B cell (primary cell): ENCODE results near the gene COL28A1. TPM values are rescaled to one million over a fixed set of nuclear protein-coding genes. Genes with fewer than 3 reads are reported as not detected.

ENCODE experiments used
- ATAC-seq: fragments of 200-7000 bp; cut with Tn5 transposase; one replicate; pipeline ENCODE4 v1.10.0; 2021; ENCODE audit warnings: low read depth, mild to moderate bottlenecking, moderate number of reproducible peaks, moderate library complexity
- CTCF ChIA-PET: fragments of 350-600 bp; sonication (Branson Sonifier 250); formaldehyde crosslinking; loops from one replicate; lab custom pipeline; 2021; ENCODE audit warnings: antibody characterized with exemption, inconsistent platforms; lab: Charles Lee
- POLR2A ChIA-PET: fragments of 350-600 bp; sonication (Branson Sonifier 250); formaldehyde crosslinking; loops from one replicate; lab custom pipeline; 2021; ENCODE audit warnings: antibody characterized with exemption; lab: Charles Lee
- DNase-seq: peaks from one replicate; pipeline ENCODE4 v3.0.0; 2013
- H2AFZ ChIP-seq: 2 replicates; pipeline ENCODE4 v1.6.1; 2012; ENCODE audit warnings: mild to moderate bottlenecking, low read depth, low read length; ENCODE audit not compliant: insufficient read depth, poor library complexity, severe bottlenecking
- H3K27ac ChIP-seq, 2 donors: 1 replicate in 1 of 2; 2 replicates in 1 of 2; pipeline ENCODE4 v1.5.1; 2012 to 2013; ENCODE audit warnings: low read length in 2 of 2, mild to moderate bottlenecking in 2 of 2, moderate library complexity in 1 of 2
- H3K27me3 ChIP-seq, 4 experiments: fragments of 200-600 bp in 1 of 4; sonication (generic) in 1 of 4; replicated peaks in 1 of 4; 1 replicate in 2 of 4; 2 replicates in 2 of 4; pipeline versions ENCODE4 v1.6.1 to v1.7.0; 2013 to 2016; ENCODE audit warnings: low read length in 3 of 4, mild to moderate bottlenecking in 2 of 4, mixed read lengths in 1 of 4, moderate library complexity in 1 of 4; ENCODE audit not compliant: insufficient read depth in 4 of 4, control insufficient read depth in 3 of 4; ENCODE audit errors: control extremely low read depth in 1 of 4
- H3K36me3 ChIP-seq, 2 experiments: replicated peaks in 1 of 2; 1 replicate in 1 of 2; 2 replicates in 1 of 2; pipeline versions ENCODE4 v1.6.1 to v1.7.1; 2013; ENCODE audit warnings: low read length in 1 of 2; ENCODE audit not compliant: insufficient read depth in 2 of 2, control insufficient read depth in 1 of 2; ENCODE audit errors: control extremely low read depth in 1 of 2, extremely low read depth in 1 of 2
- H3K4me1 ChIP-seq, 2 donors: fragments of 200-600 bp in 1 of 2; sonication (generic) in 1 of 2; 1 replicate in 1 of 2; 2 replicates in 1 of 2; pipeline versions ENCODE4 v1.5.1 to v1.6.1; 2013 to 2017; ENCODE audit warnings: low read length in 2 of 2; ENCODE audit not compliant: control insufficient read depth in 2 of 2, insufficient read depth in 2 of 2
- H3K4me2 ChIP-seq: replicated peaks from 2 replicates; pipeline ENCODE3; 2012; ENCODE audit warnings: mild to moderate bottlenecking, low read depth, low read length; ENCODE audit not compliant: poor library complexity, severe bottlenecking
- H3K4me3 ChIP-seq, 5 experiments: fragments of 200-600 bp in 1 of 5; sonication (generic) in 1 of 5; 1 replicate in 3 of 5; 2 replicates in 2 of 5; pipeline versions ENCODE4 v1.5.1 to v1.7.0; 2011 to 2016; ENCODE audit warnings: low read length in 4 of 5, mild to moderate bottlenecking in 4 of 5, low read depth in 2 of 5, control low read depth in 1 of 5, moderate library complexity in 1 of 5; ENCODE audit not compliant: insufficient read depth in 1 of 5; ENCODE audit errors: control extremely low read depth in 1 of 5, extremely low read depth in 1 of 5
- H3K79me2 ChIP-seq: fragments of 200-600 bp; sonication (generic); one replicate; pipeline ENCODE4 v1.6.0; 2016; ENCODE audit warnings: low read length; ENCODE audit not compliant: control insufficient read depth, insufficient read depth
- H3K9ac ChIP-seq: fragments of 200-600 bp; sonication (generic); 2 replicates; pipeline ENCODE4 v1.6.1; 2017; ENCODE audit warnings: mild to moderate bottlenecking, low read length, moderate library complexity
- H3K9me3 ChIP-seq, 3 donors: one replicate each; pipeline versions ENCODE4 v1.6.1 to v1.7.1; 2013; ENCODE audit warnings: low read length in 2 of 3; ENCODE audit not compliant: control insufficient read depth in 2 of 3, insufficient read depth in 1 of 3; ENCODE audit errors: control extremely low read depth in 1 of 3
- H4K20me1 ChIP-seq: 2 replicates; pipeline ENCODE4 v1.6.0; 2012; ENCODE audit warnings: mild to moderate bottlenecking, low read length; ENCODE audit not compliant: insufficient read depth, control insufficient read depth, poor library complexity, severe bottlenecking
- H3K27ac Mint-ChIP-seq: one replicate; pipeline ENCODE4 v1.8.0; 2021; ENCODE audit warnings: mixed read lengths
- H3K27me3 Mint-ChIP-seq: one replicate; pipeline ENCODE4 v1.8.0; 2021; ENCODE audit warnings: mixed read lengths
- H3K4me1 Mint-ChIP-seq: one replicate; pipeline ENCODE4 v1.8.0; 2021; ENCODE audit warnings: mixed read lengths
- H3K4me3 Mint-ChIP-seq: one replicate; pipeline ENCODE4 v1.8.0; 2021; ENCODE audit warnings: mixed read lengths
- H3K9me3 Mint-ChIP-seq: one replicate; pipeline ENCODE4 v1.8.0; 2022; ENCODE audit warnings: mixed read lengths; ENCODE audit not compliant: insufficient read depth
- EZH2 ChIP-seq: IDR thresholded peaks from 2 replicates; pipeline ENCODE4 v1.6.1; 2012; ENCODE audit warnings: borderline replicate concordance, low read depth, mild to moderate bottlenecking, moderate library complexity, low read length; ENCODE audit not compliant: insufficient read depth, poor library complexity, severe bottlenecking
- WGBS: methylation state at CpG from one replicate; pipeline ENCODE4 v1.1.5; 2013; ENCODE audit warnings: missing lambda C conversion rate; ENCODE audit not compliant: insufficient coverage; 5-methylcytosine and 5-hydroxymethylcytosine counted together
- intact Hi-C: fragments of 100-400 bp; cut with micrococcal nuclease; formaldehyde crosslinking; loops from one replicate; pipeline ENCODE4 v1.10.0; 2022
- polyA plus RNA-seq: library from polyadenylated mRNA; depleted of rRNA; stranded (reverse); fragments of >200 nt; gene quantifications from 2 replicates; pipeline ENCODE4 v1.2.3, GENCODE V29; 2012
- total RNA-seq, 2 donors: library from RNA; stranded (reverse); fragments of 120-200 nt in 1 of 2; gene quantifications; 1 replicate in 1 of 2; 2 replicates in 1 of 2; pipeline versions ENCODE4 v1.2.3 to v1.2.4, GENCODE V29; 2013 to 2022
- TF ChIP-seq, protein P1 (sequence below): fragments of 200-600 bp; IDR thresholded peaks from one replicate; pipeline ENCODE4 v1.8.0; 2022; ENCODE audit warnings: antibody characterized with exemption, mild to moderate bottlenecking

COL28A1 gene
- total and polyA plus RNA-seq, 2 donors (not counting 1 experiment from before 2014, with no cell fraction given) = 0.18 to 0.67 TPM

DNA sequence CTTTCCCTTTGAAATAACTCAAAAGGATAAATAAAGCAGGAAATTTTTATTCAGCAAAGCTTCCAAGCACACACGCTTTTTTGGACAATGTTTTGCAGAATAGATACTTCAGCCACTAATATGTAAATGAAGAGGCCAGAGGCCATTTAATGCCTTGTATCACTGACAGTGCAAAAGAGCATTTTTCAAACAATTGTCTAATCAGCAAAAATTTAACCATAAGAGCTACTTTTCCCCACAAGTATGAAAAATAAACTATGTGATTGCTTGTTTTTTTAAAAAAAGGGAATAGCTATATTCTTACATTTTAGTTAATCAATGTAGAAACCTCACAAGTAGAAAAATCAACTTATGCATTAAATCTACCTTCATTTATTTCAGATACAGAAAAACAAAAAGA is 99.7 kb downstream of the COL28A1 start:
- Mint-ChIP-seq H3K4me1 (no peaks in the 10 kb centered on the region), H3K4me3 (no peak overlapping the region), H3K27me3 (peaks cover 23% of the 10 kb centered on the region), H3K27ac (no peak overlapping the region), H3K9me3 (no peaks in the 10 kb centered on the region)
- no peaks in the 10 kb centered on the region for H3K36me3 ChIP-seq
- CTCF ChIA-PET = interaction anchor here (1.0 kb wide), 1 partner anchor 254 kb away, joined by 3 read pairs; no protein-coding TSS in a partner anchor
- H2AFZ ChIP-seq = no peak overlapping the region
- H3K27ac ChIP-seq = no peak overlapping the region
- no peaks in the 10 kb centered on the region for H3K27me3 ChIP-seq
- no peak overlapping the region for H3K9ac ChIP-seq
- no peak overlapping the region for H3K4me3 ChIP-seq
- TF ChIP-seq, protein P1, sequence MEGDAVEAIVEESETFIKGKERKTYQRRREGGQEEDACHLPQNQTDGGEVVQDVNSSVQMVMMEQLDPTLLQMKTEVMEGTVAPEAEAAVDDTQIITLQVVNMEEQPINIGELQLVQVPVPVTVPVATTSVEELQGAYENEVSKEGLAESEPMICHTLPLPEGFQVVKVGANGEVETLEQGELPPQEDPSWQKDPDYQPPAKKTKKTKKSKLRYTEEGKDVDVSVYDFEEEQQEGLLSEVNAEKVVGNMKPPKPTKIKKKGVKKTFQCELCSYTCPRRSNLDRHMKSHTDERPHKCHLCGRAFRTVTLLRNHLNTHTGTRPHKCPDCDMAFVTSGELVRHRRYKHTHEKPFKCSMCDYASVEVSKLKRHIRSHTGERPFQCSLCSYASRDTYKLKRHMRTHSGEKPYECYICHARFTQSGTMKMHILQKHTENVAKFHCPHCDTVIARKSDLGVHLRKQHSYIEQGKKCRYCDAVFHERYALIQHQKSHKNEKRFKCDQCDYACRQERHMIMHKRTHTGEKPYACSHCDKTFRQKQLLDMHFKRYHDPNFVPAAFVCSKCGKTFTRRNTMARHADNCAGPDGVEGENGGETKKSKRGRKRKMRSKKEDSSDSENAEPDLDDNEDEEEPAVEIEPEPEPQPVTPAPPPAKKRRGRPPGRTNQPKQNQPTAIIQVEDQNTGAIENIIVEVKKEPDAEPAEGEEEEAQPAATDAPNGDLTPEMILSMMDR = no peak
- no peak for TF ChIP-seq EZH2
- no peaks in the 10 kb centered on the region for H3K79me2 ChIP-seq
- 100% methylated on average over 1 of the region's 1 CpG for WGBS
- no peak for DNase-seq
- POLR2A ChIA-PET = no interaction called here
- H3K4me1 ChIP-seq = no peaks in the 10 kb centered on the region
- ATAC-seq = no peak
- intact Hi-C loops = loop anchor here (10.0 kb wide), 1 partner anchor 49 kb away; no protein-coding TSS in a partner anchor
- no peaks in the 10 kb centered on the region for H4K20me1 ChIP-seq
- no peaks in the 10 kb centered on the region for H3K9me3 ChIP-seq
- H3K4me2 ChIP-seq = no peak overlapping the region

DNA sequence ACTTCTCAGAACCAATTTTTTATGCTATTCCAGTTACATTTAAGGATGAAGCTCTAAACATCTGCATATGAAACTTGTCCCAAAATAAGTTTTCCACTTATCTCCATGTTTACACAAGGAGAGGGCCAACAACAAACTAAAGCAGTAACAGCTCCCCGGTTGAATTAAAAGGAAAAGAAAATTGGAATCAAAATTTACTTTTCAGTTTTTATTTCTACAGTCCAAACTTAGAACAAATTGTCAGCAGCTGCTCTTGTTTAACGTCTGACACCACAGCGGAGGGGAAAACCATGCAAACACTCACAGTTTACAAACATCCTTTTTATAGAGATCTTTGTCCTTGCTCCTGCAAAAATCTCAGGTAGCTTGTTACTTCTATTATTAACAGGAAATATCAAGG is 101.3 kb downstream of the COL28A1 start:
- ATAC-seq (no peak), DNase-seq (no peak)
- Mint-ChIP-seq H3K4me1 (no peaks in the 10 kb centered on the region), H3K27ac (no peak overlapping the region), H3K9me3 (no peaks in the 10 kb centered on the region), H3K27me3 (peaks cover 19% of the 10 kb centered on the region), H3K4me3 (no peak overlapping the region)
- Histone ChIP-seq H3K4me1 (no peaks in the 10 kb centered on the region), H3K36me3 (no peaks in the 10 kb centered on the region), H3K4me2 (no peak overlapping the region), H3K27me3 (no peaks in the 10 kb centered on the region), H3K79me2 (no peaks in the 10 kb centered on the region), H3K4me3 (no peak overlapping the region), H3K9ac (no peak overlapping the region), H4K20me1 (no peaks in the 10 kb centered on the region), H3K27ac (no peak overlapping the region), H3K9me3 (no peaks in the 10 kb centered on the region), H2AFZ (no peak overlapping the region)
- TF ChIP-seq, protein P1 = no peak
- no peak for TF ChIP-seq EZH2
- POLR2A ChIA-PET = no interaction called here
- 86% methylated on average over 1 of the region's 3 CpGs for WGBS
- CTCF ChIA-PET = no interaction called here
- intact Hi-C loops = loop anchor here (10.0 kb wide), 1 partner anchor 50 kb away; no protein-coding TSS in a partner anchor
